H9 (cell line): ENCODE measurements around the gene KLF11. TPM values are rescaled to one million over a fixed set of nuclear protein-coding genes. Genes with fewer than 3 reads are reported as not detected.

Experiments
- DNase-seq: peaks from one replicate; pipeline ENCODE4 v3.0.0-alpha.2; 2017
- H2AFZ ChIP-seq: one replicate; pipeline ENCODE4 v1.6.1; 2013; ENCODE audit warnings: mild to moderate bottlenecking, low read length, control low read depth, moderate library complexity
- H2AK5ac ChIP-seq: 2 replicates; pipeline ENCODE4 v1.6.1; 2013; ENCODE audit warnings: low read length, control low read depth, mixed read lengths; ENCODE audit not compliant: insufficient read length
- H2BK120ac ChIP-seq: one replicate; pipeline ENCODE4 v1.6.1; 2013; ENCODE audit warnings: low read depth, mild to moderate bottlenecking, low read length, control low read depth, inconsistent platforms; ENCODE audit not compliant: poor library complexity, severe bottlenecking
- H2BK12ac ChIP-seq: 2 replicates; pipeline ENCODE4 v1.6.1; 2013; ENCODE audit warnings: low read length, control low read depth, mixed read lengths, low read depth; ENCODE audit not compliant: insufficient read length
- H2BK15ac ChIP-seq: 2 replicates; pipeline ENCODE4 v1.6.1; 2013; ENCODE audit warnings: low read depth, low read length, control low read depth
- H2BK20ac ChIP-seq: one replicate; pipeline ENCODE4 v1.6.1; 2013; ENCODE audit warnings: low read depth, mild to moderate bottlenecking, low read length, control low read depth, inconsistent platforms; ENCODE audit not compliant: poor library complexity, severe bottlenecking
- H2BK5ac ChIP-seq: 2 replicates; pipeline ENCODE4 v1.6.1; 2013; ENCODE audit warnings: low read length, control low read depth, mixed read lengths; ENCODE audit not compliant: insufficient read length
- H3K14ac ChIP-seq: 2 replicates; pipeline ENCODE4 v1.6.1; 2013; ENCODE audit warnings: low read length, control low read depth; ENCODE audit not compliant: insufficient read depth
- H3K18ac ChIP-seq: 2 replicates; pipeline ENCODE4 v1.6.1; 2013; ENCODE audit warnings: low read depth, mild to moderate bottlenecking, mixed read lengths, low read length, control low read depth; ENCODE audit not compliant: insufficient read length
- H3K23ac ChIP-seq: 2 replicates; pipeline ENCODE4 v1.6.1; 2013; ENCODE audit warnings: low read length, control low read depth, mixed read lengths, low read depth; ENCODE audit not compliant: insufficient read length
- H3K23me2 ChIP-seq: 2 replicates; pipeline ENCODE4 v1.6.1; 2013; ENCODE audit warnings: low read depth, mild to moderate bottlenecking, mixed read lengths, low read length, control low read depth; ENCODE audit not compliant: insufficient read length, poor library complexity, severe bottlenecking
- H3K27ac ChIP-seq: 2 replicates; pipeline ENCODE4 v1.5.1; 2013; ENCODE audit warnings: low read length, control low read depth, mixed read lengths, low read depth; ENCODE audit not compliant: insufficient read length
- H3K27me3 ChIP-seq: 2 replicates; pipeline ENCODE4 v1.6.1; 2013; ENCODE audit warnings: low read length, control low read depth, inconsistent platforms; ENCODE audit not compliant: insufficient read depth
- H3K4ac ChIP-seq: 2 replicates; pipeline ENCODE4 v1.6.1; 2013; ENCODE audit warnings: low read depth, mild to moderate bottlenecking, control low read depth, inconsistent platforms, low read length, moderate library complexity
- H3K4me1 ChIP-seq: 2 replicates; pipeline ENCODE4 v1.6.1; 2013; ENCODE audit warnings: low read length, control low read depth, inconsistent platforms; ENCODE audit not compliant: insufficient read depth
- H3K4me2 ChIP-seq: 2 replicates; pipeline ENCODE4 v1.6.1; 2013; ENCODE audit warnings: low read length, control low read depth, mixed read lengths; ENCODE audit not compliant: insufficient read length, insufficient read depth
- H3K56ac ChIP-seq: 2 replicates; pipeline ENCODE4 v1.6.1; 2013; ENCODE audit warnings: low read depth, mild to moderate bottlenecking, mixed read lengths, low read length, control low read depth; ENCODE audit not compliant: insufficient read length
- H3K79me1 ChIP-seq: 2 replicates; pipeline ENCODE4 v1.6.1; 2013; ENCODE audit warnings: low read depth, mild to moderate bottlenecking, moderate library complexity, low read length, control low read depth, inconsistent platforms; ENCODE audit not compliant: insufficient read depth, poor library complexity, severe bottlenecking
- H3K79me2 ChIP-seq: 2 replicates; pipeline ENCODE4 v1.6.1; 2013; ENCODE audit warnings: low read length, control low read depth, inconsistent platforms; ENCODE audit not compliant: insufficient read depth
- H3K9ac ChIP-seq: 2 replicates; pipeline ENCODE4 v1.6.1; 2013; ENCODE audit warnings: low read length, control low read depth, mixed read lengths; ENCODE audit not compliant: insufficient read length; ENCODE audit errors: extremely low read depth
- H3K9me3 ChIP-seq: one replicate; pipeline ENCODE4 v1.6.1; 2013; ENCODE audit warnings: low read depth, low read length, inconsistent platforms; ENCODE audit not compliant: control insufficient read depth
- H3T11ph ChIP-seq: one replicate; pipeline ENCODE4 v1.6.1; 2013; ENCODE audit warnings: mild to moderate bottlenecking, low read length, control low read depth, inconsistent platforms
- H4K20me1 ChIP-seq: one replicate; pipeline ENCODE4 v1.6.1; 2013; ENCODE audit not compliant: control insufficient read depth, insufficient read length, insufficient read depth
- H4K5ac ChIP-seq: 2 replicates; pipeline ENCODE4 v1.6.1; 2013; ENCODE audit warnings: low read depth, mild to moderate bottlenecking, mixed read lengths, low read length, control low read depth; ENCODE audit not compliant: insufficient read length
- H4K8ac ChIP-seq: replicated peaks from 2 replicates; pipeline ENCODE4 v1.6.1; 2013; ENCODE audit warnings: low read length, control low read depth, mixed read lengths, low read depth; ENCODE audit not compliant: insufficient read length
- H4K91ac ChIP-seq: 2 replicates; pipeline ENCODE4 v1.6.1; 2013; ENCODE audit warnings: low read depth, mild to moderate bottlenecking, moderate library complexity, mixed read lengths, low read length, control low read depth; ENCODE audit not compliant: insufficient read length
- H3K27ac Mint-ChIP-seq, 3 experiments: 2 replicates in 2 of 3; 3 replicates in 1 of 3; pipeline ENCODE4 v1.8.0; 2020 to 2021; ENCODE audit warnings: mixed read lengths in 3 of 3, mild to moderate bottlenecking in 1 of 3, moderate library complexity in 1 of 3
- H3K27me3 Mint-ChIP-seq: 2 replicates; pipeline ENCODE4 v1.8.0; 2021; ENCODE audit warnings: low read depth, mild to moderate bottlenecking, moderate library complexity, mixed read lengths
- H3K36me3 Mint-ChIP-seq, 3 experiments: 2 replicates in 2 of 3; 3 replicates in 1 of 3; pipeline ENCODE4 v1.8.0; 2020 to 2021; ENCODE audit warnings: low read depth in 3 of 3, mixed read lengths in 3 of 3; ENCODE audit not compliant: insufficient read depth in 1 of 3
- H3K4me1 Mint-ChIP-seq, 2 experiments: 2 replicates each; pipeline ENCODE4 v1.8.0; 2020; ENCODE audit warnings: mixed read lengths in 2 of 2
- H3K4me3 Mint-ChIP-seq, 2 experiments: 2 replicates in 1 of 2; 3 replicates in 1 of 2; pipeline ENCODE4 v1.8.0; 2020 to 2021; ENCODE audit warnings: mild to moderate bottlenecking in 2 of 2, mixed read lengths in 2 of 2, moderate library complexity in 1 of 2
- H3K9me3 Mint-ChIP-seq, 2 experiments: 2 replicates in 1 of 2; 3 replicates in 1 of 2; pipeline ENCODE4 v1.8.0; 2020; ENCODE audit warnings: mild to moderate bottlenecking in 2 of 2, mixed read lengths in 2 of 2, moderate library complexity in 1 of 2
- CTCF ChIP-seq: fragments of 200-600 bp; sonication (generic); conservative IDR thresholded peaks from 3 replicates; pipeline ENCODE4 v1.8.0; 2021; ENCODE audit warnings: antibody characterized with exemption, mild to moderate bottlenecking
- WGBS: extraction: QIAGEN DNeasy Blood & Tissue Kit; methylation state at CpG from one replicate; pipeline ENCODE4 v1.1.7; 2013; ENCODE audit warnings: missing lambda C conversion rate, low lambda C conversion rate, mixed read lengths; ENCODE audit not compliant: insufficient read length; ENCODE audit errors: extremely low coverage; 5-methylcytosine and 5-hydroxymethylcytosine counted together
- total RNA-seq: library from RNA; stranded (reverse); gene quantifications from 2 replicates; pipeline ENCODE4 v1.2.1, GENCODE V29; 2021

KLF11 gene
- total RNA-seq, 1 experiment from 2014 or later, result 15.5 TPM

- Histone ChIP-seq H3K4me1 (no peaks in the 10 kb centered on the region), H3K23me2 (peaks cover 10% of the 10 kb centered on the region), H2BK12ac (no peak overlapping the region), H3K79me1 (no peaks in the 10 kb centered on the region), H3K9ac (no peak overlapping the region), H3K79me2 (no peaks in the 10 kb centered on the region), H2AFZ (no peak overlapping the region), H3K27ac (no peak overlapping the region), H4K5ac (no peak overlapping the region), H3K27me3 (no peaks in the 10 kb centered on the region; the same call in 1 of the 2 replicates), H2BK5ac (no peak overlapping the region), H4K20me1 (no peaks in the 10 kb centered on the region), H3T11ph (no peak overlapping the region), H2BK20ac (no peak overlapping the region), H2BK120ac (no peak overlapping the region), H2BK15ac (no peak overlapping the region), H3K4ac (no peak overlapping the region), H3K14ac (peak overlapping the region; percentile 96), H3K18ac (peak overlapping the region; percentile 89), H3K9me3 (no peaks in the 10 kb centered on the region), H2AK5ac (no peak overlapping the region), H3K4me2 (no peak overlapping the region), H3K23ac (no peak overlapping the region), H3K56ac (no peak overlapping the region), H4K8ac (no peak overlapping the region), H4K91ac (no peak overlapping the region)
- TF ChIP-seq CTCF, result no peak
- peak overlapping the region; percentile 54 to 74 for H3K4me3 Mint-ChIP-seq
- peaks cover 45% of the 10 kb centered on the region for H3K27me3 Mint-ChIP-seq
- peaks cover 14 to 31% of the 10 kb centered on the region in 2 experiments for H3K4me1 Mint-ChIP-seq
- H3K9me3 Mint-ChIP-seq, result peaks cover 0 to 5% of the 10 kb centered on the region in 2 experiments; a peak in 3 of 5 replicates
- peak; percentile 95 for DNase-seq
- peaks cover 20 to 44% (median 29%) of the 10 kb centered on the region in 3 experiments for H3K36me3 Mint-ChIP-seq
- H3K27ac Mint-ChIP-seq, result peak overlapping the region in 1 of 3 experiments; percentile 37; a peak in 1 of 7 replicates
- no CpG with 5 or more reads among the region's 90 CpGs for WGBS
Measured at GRCh38 chr2:10043906-10044601, 704 bp downstream of the KLF11 start.
